Mucosa of rectum (tissue), 2 donors: ENCODE results near the gene ATP13A5.

Experiments used
- H3K27ac ChIP-seq, 2 donors: one replicate each; pipeline ENCODE4 v1.7.0; 2013; ENCODE audit warnings: inconsistent platforms in 2 of 2, low read depth in 2 of 2, low read length in 2 of 2
- H3K27me3 ChIP-seq, 2 donors: one replicate each; pipeline ENCODE4 v1.7.0; 2013; ENCODE audit warnings: low read length in 2 of 2; ENCODE audit not compliant: control insufficient read depth in 2 of 2, insufficient read depth in 2 of 2
- H3K36me3 ChIP-seq, 2 donors: one replicate each; pipeline ENCODE4 v1.7.0; 2013; ENCODE audit warnings: low read length in 2 of 2; ENCODE audit not compliant: control insufficient read depth in 2 of 2, insufficient read depth in 2 of 2
- H3K4me1 ChIP-seq, 2 donors: one replicate each; pipeline ENCODE4 v1.7.0; 2013; ENCODE audit warnings: low read length in 2 of 2, mild to moderate bottlenecking in 1 of 2; ENCODE audit not compliant: control insufficient read depth in 2 of 2, insufficient read depth in 2 of 2
- H3K4me3 ChIP-seq, 2 donors: one replicate each; pipeline ENCODE4 v1.7.0; 2013; ENCODE audit warnings: low read length in 2 of 2
- H3K9ac ChIP-seq, 2 donors: one replicate each; pipeline ENCODE4 v1.7.0; 2013; ENCODE audit warnings: low read length in 2 of 2, low read depth in 1 of 2, mild to moderate bottlenecking in 1 of 2
- H3K9me3 ChIP-seq, 2 donors: one replicate each; pipeline ENCODE4 v1.7.0; 2013; ENCODE audit warnings: low read length in 2 of 2; ENCODE audit not compliant: control insufficient read depth in 2 of 2
- donor health status: healthy.
- donor health status: Normal muscosa, but diverticular disease.

ATP13A5 gene

GRCh38 chr3:193347521-193348501 lies 30.7 kb downstream of the ATP13A5 start:
- Histone ChIP-seq H3K4me3 (no peak overlapping the region), H3K27ac (no peak overlapping the region), H3K9me3 (no peaks in the 10 kb centered on the region), H3K36me3 (no peaks in the 10 kb centered on the region), H3K27me3 (no peaks in the 10 kb centered on the region), H3K4me1 (no peaks in the 10 kb centered on the region), H3K9ac (no peak overlapping the region)

DNA sequence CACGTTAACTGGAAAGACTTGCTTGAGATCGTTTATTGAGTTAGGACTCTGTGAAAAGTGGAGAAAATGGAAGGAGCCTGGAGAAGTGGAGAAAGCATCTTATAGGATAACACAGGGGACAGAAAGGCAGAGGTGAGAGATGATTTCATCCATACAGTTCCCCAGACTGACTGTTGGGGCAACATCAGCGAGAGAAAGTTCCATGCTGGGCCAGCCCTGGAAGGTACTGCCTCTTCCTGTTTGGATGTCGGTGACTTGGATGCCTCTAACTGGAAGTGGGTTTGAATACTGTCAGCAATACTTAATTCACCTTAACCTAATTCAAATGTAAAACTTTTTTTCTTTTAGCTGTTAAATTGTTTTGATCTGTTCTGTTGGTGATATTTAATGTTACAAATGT lies 32.3 kb downstream of the ATP13A5 start:
- Histone ChIP-seq H3K9ac (no peak overlapping the region), H3K27ac (no peak overlapping the region), H3K4me1 (no peaks in the 10 kb centered on the region), H3K9me3 (no peaks in the 10 kb centered on the region), H3K4me3 (no peak overlapping the region), H3K36me3 (no peaks in the 10 kb centered on the region), H3K27me3 (no peaks in the 10 kb centered on the region)

DNA sequence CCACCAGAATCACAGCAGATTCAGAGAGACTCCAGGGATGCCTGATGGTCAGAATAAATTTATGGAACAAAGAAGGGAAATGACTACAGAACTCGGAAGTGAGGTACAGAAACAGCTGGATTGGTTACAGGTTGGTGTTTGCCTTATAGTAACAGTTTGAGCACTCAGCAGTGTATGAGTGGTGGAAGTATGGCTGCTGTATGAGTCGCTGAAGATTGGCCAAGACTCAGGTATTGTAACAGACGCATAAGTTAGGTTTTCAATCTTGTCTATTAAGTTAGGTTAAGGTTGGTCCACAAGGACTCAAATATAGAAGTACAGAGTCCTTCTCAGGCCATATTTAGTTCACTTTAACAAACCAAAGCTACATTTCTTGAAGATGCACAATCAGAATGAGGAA lies 33.1 kb downstream of the ATP13A5 start:
- no peak overlapping the region for H3K27ac ChIP-seq
- H3K4me1 ChIP-seq: no peaks in the 10 kb centered on the region
- no peaks in the 10 kb centered on the region for H3K9me3 ChIP-seq
- no peak overlapping the region for H3K9ac ChIP-seq
- H3K36me3 ChIP-seq: no peaks in the 10 kb centered on the region
- no peaks in the 10 kb centered on the region for H3K27me3 ChIP-seq
- no peak overlapping the region for H3K4me3 ChIP-seq

GRCh38 chr3:193344486-193344885 lies 34.1 kb downstream of the ATP13A5 start:
- Histone ChIP-seq H3K4me3 (no peak overlapping the region), H3K27ac (no peak overlapping the region), H3K4me1 (no peaks in the 10 kb centered on the region), H3K36me3 (no peaks in the 10 kb centered on the region), H3K9me3 (no peaks in the 10 kb centered on the region), H3K27me3 (no peaks in the 10 kb centered on the region), H3K9ac (no peak overlapping the region)

- no peaks in the 10 kb centered on the region for H3K27me3 ChIP-seq
- H3K9ac ChIP-seq: no peak overlapping the region
- no peak overlapping the region for H3K27ac ChIP-seq
- no peaks in the 10 kb centered on the region for H3K36me3 ChIP-seq
- no peak overlapping the region for H3K4me3 ChIP-seq
- no peaks in the 10 kb centered on the region for H3K4me1 ChIP-seq
- H3K9me3 ChIP-seq: no peaks in the 10 kb centered on the region
These were observed 34.8 kb downstream of the ATP13A5 start for GRCh38 chr3:193343726-193344222.

DNA sequence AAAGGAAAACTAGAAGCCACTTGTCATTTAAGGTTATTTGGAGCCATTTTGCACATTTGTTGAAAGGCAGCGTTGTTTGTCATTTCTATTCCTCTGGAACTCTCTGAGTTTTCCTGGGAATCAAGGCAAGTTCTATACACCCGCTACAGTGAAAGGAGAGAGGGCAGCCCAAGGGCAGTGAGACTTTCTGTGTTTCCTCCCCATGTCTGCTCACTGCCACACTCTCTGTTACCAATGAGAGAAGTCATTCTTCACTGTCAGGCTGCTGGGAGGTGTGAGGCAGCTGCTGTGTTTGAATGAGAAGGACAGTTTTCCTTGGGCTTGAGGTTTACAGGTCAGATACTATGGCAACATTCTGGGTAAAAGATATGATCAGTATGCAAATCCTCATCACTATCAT lies 36.0 kb downstream of the ATP13A5 start:
- H3K27ac ChIP-seq: no peak overlapping the region
- no peaks in the 10 kb centered on the region for H3K4me1 ChIP-seq
- H3K9me3 ChIP-seq: no peaks in the 10 kb centered on the region
- H3K4me3 ChIP-seq: no peak overlapping the region
- no peak overlapping the region for H3K9ac ChIP-seq
- no peaks in the 10 kb centered on the region for H3K36me3 ChIP-seq
- H3K27me3 ChIP-seq: no peaks in the 10 kb centered on the region

GRCh38 chr3:193335031-193335430 lies 43.5 kb downstream of the ATP13A5 start:
- no peaks in the 10 kb centered on the region for H3K36me3 ChIP-seq
- no peaks in the 10 kb centered on the region for H3K4me1 ChIP-seq

GRCh38 chr3:193333229-193333628 lies 45.3 kb downstream of the ATP13A5 start:
- H3K4me3 ChIP-seq: no peak overlapping the region
- no peaks in the 10 kb centered on the region for H3K36me3 ChIP-seq
- H3K9me3 ChIP-seq: no peaks in the 10 kb centered on the region
- no peaks in the 10 kb centered on the region for H3K4me1 ChIP-seq
- H3K27me3 ChIP-seq: no peaks in the 10 kb centered on the region
- no peak overlapping the region for H3K9ac ChIP-seq
- no peak overlapping the region for H3K27ac ChIP-seq

More at GRCh38 chr3:193335031-193335430, 43.5 kb downstream of the ATP13A5 start:
- no peaks in the 10 kb centered on the region for H3K27me3 ChIP-seq
- H3K9me3 ChIP-seq: no peaks in the 10 kb centered on the region
- H3K9ac ChIP-seq: no peak overlapping the region
- no peak overlapping the region for H3K4me3 ChIP-seq
- H3K27ac ChIP-seq: no peak overlapping the region

GRCh38 chr3:193330555-193331204 lies 47.9 kb downstream of the ATP13A5 start:
- no peak overlapping the region for H3K27ac ChIP-seq
- H3K9me3 ChIP-seq: no peaks in the 10 kb centered on the region

DNA sequence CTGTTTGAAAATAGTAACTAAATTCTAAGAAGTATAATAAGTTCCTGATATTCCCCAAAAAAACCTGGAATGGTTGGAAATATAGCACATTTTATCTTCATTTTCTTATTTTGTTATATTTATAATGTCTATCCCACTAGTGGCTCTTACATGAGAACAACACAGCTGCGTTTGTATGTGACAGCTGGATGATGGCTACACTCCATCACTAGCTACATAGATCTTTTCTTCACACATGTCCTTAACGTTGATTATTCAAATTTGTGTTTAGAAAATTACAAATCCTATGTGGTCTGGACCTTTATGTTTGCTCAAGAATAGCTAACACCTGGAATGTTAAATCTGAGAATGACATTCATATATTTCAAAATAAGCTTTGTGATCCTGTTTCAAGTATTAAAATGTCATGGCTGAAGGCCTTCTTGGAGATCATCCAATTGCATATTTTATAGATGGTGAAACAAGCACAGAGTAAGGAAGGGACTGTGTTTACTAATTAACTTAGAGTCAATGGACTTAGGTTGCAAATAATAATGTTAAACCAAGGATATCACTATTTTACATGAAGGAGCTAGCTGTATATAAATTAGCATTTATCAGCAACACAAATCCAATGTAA lies 60.8 kb downstream of the ATP13A5 start:
- no peaks in the 10 kb centered on the region for H3K9me3 ChIP-seq
- H3K4me3 ChIP-seq: no peak overlapping the region
- no peaks in the 10 kb centered on the region for H3K36me3 ChIP-seq
- no peaks in the 10 kb centered on the region for H3K27me3 ChIP-seq
- H3K4me1 ChIP-seq: no peaks in the 10 kb centered on the region
- H3K27ac ChIP-seq: no peak overlapping the region
- H3K9ac ChIP-seq: no peak overlapping the region

More at GRCh38 chr3:193330555-193331204, 47.9 kb downstream of the ATP13A5 start:
- no peaks in the 10 kb centered on the region for H3K36me3 ChIP-seq
- H3K4me1 ChIP-seq: no peaks in the 10 kb centered on the region
- H3K4me3 ChIP-seq: no peak overlapping the region
- H3K27me3 ChIP-seq: no peaks in the 10 kb centered on the region
- H3K9ac ChIP-seq: no peak overlapping the region
